Measurements from ENCODE around the gene TPST1. TPM values are rescaled to one million over a fixed set of nuclear protein-coding genes. Genes with fewer than 3 reads are reported as not detected.

Gene TPST1
- polyA plus RNA-seq, 1 donor (not counting 4 experiments of a cell fraction or from before 2014, with no cell fraction given), result 48.5 TPM

DNA sequence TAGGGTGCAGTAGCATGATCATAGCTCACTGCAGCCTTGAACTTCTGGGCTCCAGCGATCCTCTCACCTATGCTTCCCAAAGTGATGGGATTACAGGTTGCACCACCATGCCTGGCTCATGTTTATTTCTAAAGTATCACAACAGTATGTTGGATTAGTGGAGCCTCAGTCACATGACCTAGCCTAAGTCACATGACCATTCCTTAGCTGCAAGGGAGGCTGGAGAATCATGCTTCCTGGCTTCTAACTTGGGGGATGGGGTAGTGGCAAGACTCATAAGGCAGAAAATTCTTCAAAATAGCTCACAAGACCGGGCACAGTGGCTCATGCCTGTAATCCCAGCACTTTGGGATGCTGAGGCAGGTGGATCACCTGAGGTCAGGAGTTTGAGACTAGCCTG is 26.9 kb upstream of the TPST1 start:
- TF ChIP-seq, protein P1, sequence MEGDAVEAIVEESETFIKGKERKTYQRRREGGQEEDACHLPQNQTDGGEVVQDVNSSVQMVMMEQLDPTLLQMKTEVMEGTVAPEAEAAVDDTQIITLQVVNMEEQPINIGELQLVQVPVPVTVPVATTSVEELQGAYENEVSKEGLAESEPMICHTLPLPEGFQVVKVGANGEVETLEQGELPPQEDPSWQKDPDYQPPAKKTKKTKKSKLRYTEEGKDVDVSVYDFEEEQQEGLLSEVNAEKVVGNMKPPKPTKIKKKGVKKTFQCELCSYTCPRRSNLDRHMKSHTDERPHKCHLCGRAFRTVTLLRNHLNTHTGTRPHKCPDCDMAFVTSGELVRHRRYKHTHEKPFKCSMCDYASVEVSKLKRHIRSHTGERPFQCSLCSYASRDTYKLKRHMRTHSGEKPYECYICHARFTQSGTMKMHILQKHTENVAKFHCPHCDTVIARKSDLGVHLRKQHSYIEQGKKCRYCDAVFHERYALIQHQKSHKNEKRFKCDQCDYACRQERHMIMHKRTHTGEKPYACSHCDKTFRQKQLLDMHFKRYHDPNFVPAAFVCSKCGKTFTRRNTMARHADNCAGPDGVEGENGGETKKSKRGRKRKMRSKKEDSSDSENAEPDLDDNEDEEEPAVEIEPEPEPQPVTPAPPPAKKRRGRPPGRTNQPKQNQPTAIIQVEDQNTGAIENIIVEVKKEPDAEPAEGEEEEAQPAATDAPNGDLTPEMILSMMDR (optimal IDR thresholded peaks at IDR 0.05 in 1 of 3, IDR thresholded peaks at IDR 0.05 in 1 of 3, conservative IDR thresholded peaks at IDR 0.05 in 1 of 3; ENCODE audit: extremely low read depth in 1 of 3, insufficient read depth in 2 of 3, low read length in 3 of 3), result no peak
- no peak for TF ChIP-seq EZH2 (IDR thresholded peaks at IDR 0.05; ENCODE audit: low read length)
- no peaks in the 10 kb centered on the region for H4K20me1 ChIP-seq (ENCODE audit: control insufficient read depth, extremely low read depth, insufficient read depth, low read length)
- no peaks in the 10 kb centered on the region for H3K9me3 ChIP-seq (ENCODE audit: control insufficient read depth, low read depth, low read length)
- no peak for DNase-seq (ENCODE audit: low read depth, low spot score)
- H3K27ac ChIP-seq (ENCODE audit: control insufficient read depth, insufficient read depth, low read length), result no peak overlapping the region
- no peaks in the 10 kb centered on the region for H3K9me1 ChIP-seq (ENCODE audit: control insufficient read depth, extremely low read depth, insufficient read depth, low read length)
- dilution Hi-C loops (cut with MboI; ENCODE audit: extremely low pct_ligation_motif_present, low sequenced_read_pairs), result no loop called here
- H3K4me1 ChIP-seq (ENCODE audit: control insufficient read depth, extremely low read depth, insufficient read depth, low read length), result no peaks in the 10 kb centered on the region
- H2AFZ ChIP-seq (ENCODE audit: control insufficient read depth, low read length), result no peak overlapping the region
- no peak overlapping the region for H3K4me3 ChIP-seq (ENCODE audit: control insufficient read depth in 2 of 3, extremely low read depth in 1 of 3, insufficient read depth in 2 of 3, low read depth in 1 of 3, low read length in 3 of 3)
- H3K4me2 ChIP-seq (ENCODE audit: control insufficient read depth, extremely low read depth, insufficient read depth, low read depth, low read length), result no peak overlapping the region
- no peak for FAIRE-seq
- no peaks in the 10 kb centered on the region for H3K79me2 ChIP-seq (ENCODE audit: control insufficient read depth, insufficient read depth, low read length)
- no peaks in the 10 kb centered on the region for H3K36me3 ChIP-seq (ENCODE audit: control insufficient read depth in 2 of 2, extremely low read depth in 1 of 2, insufficient read depth in 2 of 2, low read length in 2 of 2)
- no peak overlapping the region for H3K9ac ChIP-seq (ENCODE audit: control insufficient read depth, extremely low read depth, insufficient read depth, low read length)
- no peaks in the 10 kb centered on the region for H3K27me3 ChIP-seq (ENCODE audit: control insufficient read depth, extremely low read depth, insufficient read depth, low read length)

DNA sequence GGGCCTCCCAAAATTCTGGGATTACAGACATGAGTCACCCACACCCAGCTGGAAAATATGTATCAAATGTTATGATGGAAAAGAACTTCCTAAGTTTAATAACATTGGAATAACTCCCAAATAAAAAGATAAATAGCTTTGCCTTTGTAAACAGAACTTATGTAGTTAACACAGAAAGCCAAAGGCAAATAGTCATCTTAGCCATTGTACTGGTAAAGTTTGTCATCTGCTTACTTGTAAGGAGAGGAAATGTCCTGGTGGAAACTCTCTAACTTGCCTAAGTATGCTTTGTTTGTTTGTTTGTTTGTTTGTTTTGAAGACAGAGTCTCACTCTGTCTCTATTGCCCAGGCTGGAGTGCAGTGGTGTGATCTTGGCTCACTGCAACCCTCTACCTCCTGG is 23.8 kb upstream of the TPST1 start:
- Histone ChIP-seq H3K27ac (ENCODE audit: control insufficient read depth, insufficient read depth, low read length) (no peak overlapping the region), H3K9me3 (ENCODE audit: control insufficient read depth, low read depth, low read length) (no peaks in the 10 kb centered on the region), H3K9me1 (ENCODE audit: control insufficient read depth, extremely low read depth, insufficient read depth, low read length) (no peaks in the 10 kb centered on the region), H3K79me2 (ENCODE audit: control insufficient read depth, insufficient read depth, low read length) (no peaks in the 10 kb centered on the region), H3K4me3 (ENCODE audit: control insufficient read depth in 2 of 3, extremely low read depth in 1 of 3, insufficient read depth in 2 of 3, low read depth in 1 of 3, low read length in 3 of 3) (no peak overlapping the region), H2AFZ (ENCODE audit: control insufficient read depth, low read length) (no peak overlapping the region), H3K36me3 (ENCODE audit: control insufficient read depth in 2 of 2, extremely low read depth in 1 of 2, insufficient read depth in 2 of 2, low read length in 2 of 2) (no peaks in the 10 kb centered on the region), H3K4me2 (ENCODE audit: control insufficient read depth, extremely low read depth, insufficient read depth, low read depth, low read length) (no peak overlapping the region), H3K27me3 (ENCODE audit: control insufficient read depth, extremely low read depth, insufficient read depth, low read length) (no peaks in the 10 kb centered on the region), H3K9ac (ENCODE audit: control insufficient read depth, extremely low read depth, insufficient read depth, low read length) (no peak overlapping the region), H3K4me1 (ENCODE audit: control insufficient read depth, extremely low read depth, insufficient read depth, low read length) (no peaks in the 10 kb centered on the region), H4K20me1 (ENCODE audit: control insufficient read depth, extremely low read depth, insufficient read depth, low read length) (no peaks in the 10 kb centered on the region)
- DNase-seq (ENCODE audit: low read depth, low spot score) (no peak), FAIRE-seq (no peak)
- dilution Hi-C loops (cut with MboI; ENCODE audit: extremely low pct_ligation_motif_present, low sequenced_read_pairs), result no loop called here
- TF ChIP-seq, protein P1 (optimal IDR thresholded peaks at IDR 0.05 in 1 of 3, IDR thresholded peaks at IDR 0.05 in 1 of 3, conservative IDR thresholded peaks at IDR 0.05 in 1 of 3; ENCODE audit: extremely low read depth in 1 of 3, insufficient read depth in 2 of 3, low read length in 3 of 3), result no peak
- no peak for TF ChIP-seq EZH2 (IDR thresholded peaks at IDR 0.05; ENCODE audit: low read length)

Measured in keratinocyte (primary cell).